Measurements from ENCODE around the gene NFIX.

NFIX gene

GRCh38 chr19:13104848-13105711, 109.8 kb downstream of the NFIX start:
- DNase-seq (ENCODE audit: low read depth): no peak

- no peak for DNase-seq (ENCODE audit: low read depth)
Measured at GRCh38 chr19:13109361-13110098, 114.3 kb downstream of the NFIX start.

- DNase-seq (ENCODE audit: low read depth): no peak
Measured at GRCh38 chr19:13110099-13110610, 114.9 kb downstream of the NFIX start.

- no peak for DNase-seq (ENCODE audit: low read depth)
Measured at GRCh38 chr19:13112555-13112954, 117.3 kb downstream of the NFIX start.

- DNase-seq (ENCODE audit: low read depth): no peak
Measured at GRCh38 chr19:13115936-13116281, 120.6 kb downstream of the NFIX start.

GRCh38 chr19:13116282-13117175, 121.3 kb downstream of the NFIX start, which contains the start of gene TRMT1:
Gene TRMT1, minus strand, starts transcription at chr19:13116740. Its CDS starts 341 bp downstream, at chr19:13116399.
- DNase-seq (ENCODE audit: low read depth): peak; percentile 87

GRCh38 chr19:13117176-13117771, 122.0 kb downstream of the NFIX start:
- DNase-seq (ENCODE audit: low read depth): no peak

- peak; percentile 70 for DNase-seq (ENCODE audit: low read depth)
Measured at GRCh38 chr19:13117772-13118423, 122.6 kb downstream of the NFIX start, which contains the start of gene NACC1. Gene NACC1, plus strand, starts transcription at chr19:13118264. Its CDS starts 16,944 bp downstream, at chr19:13135208.

GRCh38 chr19:13118424-13119193, 123.3 kb downstream of the NFIX start:
- no peak for DNase-seq (ENCODE audit: low read depth)

GRCh38 chr19:13119627-13120026, 124.4 kb downstream of the NFIX start:
- no peak for DNase-seq (ENCODE audit: low read depth)

- DNase-seq (ENCODE audit: low read depth): no peak
Measured at GRCh38 chr19:13120031-13120430, 124.8 kb downstream of the NFIX start.

GRCh38 chr19:13120817-13121216, 125.5 kb downstream of the NFIX start:
- no peak for DNase-seq (ENCODE audit: low read depth)

GRCh38 chr19:13121551-13122274, 126.4 kb downstream of the NFIX start:
- no peak for DNase-seq (ENCODE audit: low read depth)

- DNase-seq (ENCODE audit: low read depth): no peak
Measured at GRCh38 chr19:13122275-13122878, 127.1 kb downstream of the NFIX start.

- no peak for DNase-seq (ENCODE audit: low read depth)
Measured at GRCh38 chr19:13122980-13123957, 128.0 kb downstream of the NFIX start.

GRCh38 chr19:13127051-13127450, 131.8 kb downstream of the NFIX start:
- no peak for DNase-seq (ENCODE audit: low read depth)

GRCh38 chr19:13127811-13128575, 132.7 kb downstream of the NFIX start:
- DNase-seq (ENCODE audit: low read depth): no peak

All from stimulated activated CD8-positive, alpha-beta memory T cell treated with anti-CD3 and anti-CD28 coated beads, Interleukin-7, amount 100 ng/mL, for 24 hours (primary cell).